Adrenal gland (tissue), 19 donors: ENCODE results near the gene PRKCQ. TPM values are rescaled to one million over a fixed set of nuclear protein-coding genes. Genes with fewer than 3 reads are reported as not detected.

Source experiments
- DNase-seq, 7 donors: peaks; one replicate each; pipeline ENCODE4 v3.0.0-alpha.2; 2019 to 2020
- H3K27ac ChIP-seq, 5 donors: fragments of 200-600 bp; sonication (generic) in 4 of 5; 1 replicate in 3 of 5; 2 replicates in 2 of 5; pipeline versions ENCODE4 v1.5.1 to v1.8.0; 2016 to 2020; ENCODE audit warnings: mild to moderate bottlenecking in 1 of 5
- H3K27me3 ChIP-seq: fragments of 200-600 bp; 2 replicates; pipeline ENCODE4 v1.8.0; 2021
- H3K36me3 ChIP-seq, 2 donors: fragments of 200-600 bp; replicated peaks in 1 of 2; 1 replicate in 1 of 2; 2 replicates in 1 of 2; pipeline versions ENCODE4 v1.5.1 to v1.8.0; 2018 to 2022
- H3K4me1 ChIP-seq, 2 donors: fragments of 200-600 bp; replicated peaks in 1 of 2; 1 replicate in 1 of 2; 2 replicates in 1 of 2; pipeline versions ENCODE4 v1.5.1 to v1.8.0; 2018 to 2021
- H3K4me3 ChIP-seq, 4 donors: fragments of 200-600 bp; sonication (generic) in 3 of 4; one replicate each; pipeline ENCODE4 v1.5.1; 2016 to 2018
- H3K9me3 ChIP-seq, 3 donors: fragments of 200-600 bp; sonication (generic) in 1 of 3; replicated peaks in 1 of 3; 1 replicate in 2 of 3; 2 replicates in 1 of 3; pipeline versions ENCODE4 v1.5.1 to v1.8.0; 2016 to 2021
- POLR2A ChIP-seq, 2 donors: fragments of 450-650 bp; IDR thresholded peaks; one replicate each; pipeline ENCODE4 v1.6.1; 2017; ENCODE audit warnings: antibody characterized with exemption in 2 of 2, mild to moderate bottlenecking in 2 of 2, moderate library complexity in 1 of 2
- WGBS, 4 donors: extraction: QIAGEN DNeasy Blood & Tissue Kit in 2 of 4; methylation state at CpG; one replicate each; pipeline versions ENCODE4 v1.1.5 to v1.1.7; 2013 to 2017; 5-methylcytosine and 5-hydroxymethylcytosine counted together
- intact Hi-C, 2 donors: fragments of 100-400 bp; cut with DNase I; formaldehyde crosslinking; loops; one replicate each; pipeline versions ENCODE4 v1.14.1 to v1.15.0; 2022 to 2023
- long read RNA-seq, 10 donors: library from polyadenylated mRNA in 3 of 10; unstranded in 2 of 10; stranded (forward) in 1 of 10; transcript quantifications; one replicate each; pipeline ENCODE4 v2.0.0 and lab custom pipeline, GENCODE V29; 2021 to 2026
- polyA plus RNA-seq, 3 donors: library from polyadenylated mRNA; stranded (reverse); fragments of 200-250 nt in 2 of 3; fragments of 350-450 nt in 1 of 3; fragmentation: Illumina TruSeq in 1 of 3; extraction: RNeasy Lipid Tissue Mini Kit (QIAGEN cat#74804) in 1 of 3; gene quantifications; one replicate each; pipeline ENCODE4 v1.2.3, GENCODE V29; 2013 to 2014
- total RNA-seq, 9 donors: library from RNA; depleted of rRNA in 4 of 9; stranded (reverse); fragments of >200 nt in 4 of 9; fragments of 120-200 nt in 1 of 9; fragmentation: NEBNext Ultra II Directional in 1 of 9; extraction: Animal tissue kit (Norgen Biotek cat#: 25700) in 1 of 9; gene quantifications; one replicate each; pipeline versions ENCODE4 v1.1.0 to v1.2.4, GENCODE V29; 2013 to 2023
- TF ChIP-seq, protein P1 (sequence below), 6 experiments: fragments of 450-650 bp in 4 of 6; fragments of 200-600 bp in 2 of 6; sonication (generic) in 1 of 6; IDR thresholded peaks; 1 replicate in 5 of 6; 2 replicates in 1 of 6; pipeline versions ENCODE4 v1.5.1 to v1.8.0; 2016 to 2021; ENCODE audit warnings: antibody characterized with exemption in 6 of 6, mild to moderate bottlenecking in 2 of 6, moderate library complexity in 1 of 6
- donor health status: healthy with polysubstance abuse.
- donor health status: Bipolar disorder and iron deficiency.
- donor health status: DM: yes; HTN: yes; CAD: no.
- donor health status: DM: no; HTN: no; CAD: no.
- donor health status: DM: no; HTN: no; CAD: no.
- donor health status: DM: yes; HTN: yes; CAD: no.

The PRKCQ gene
- total RNA-seq (1 to 10 TPM in 2 of 9 donors, under 1 TPM in 7; 0.39 to 1.6 (median 0.69) TPM), polyA plus RNA-seq (under 1 TPM; 0.48 to 0.93 (median 0.57) TPM)
- long read RNA-seq, donor 1, result 0 reads
- long read RNA-seq, donor 2, result 0 reads
- long read RNA-seq, donor 3, result 0 reads
- long read RNA-seq, donor 4, result 0 reads
- long read RNA-seq, donor 5, result 0 reads
- long read RNA-seq, donor 6, result 0 reads
- long read RNA-seq, donor 7, result 0 reads
- long read RNA-seq, donor 8, result 0 reads
- long read RNA-seq, donor 9, result 0 reads
- long read RNA-seq, donor 10, result 0 reads

- peak within 1 kb of the TSS in 3 of 5 donors; percentile 53 to 63 (median 61) for H3K27ac ChIP-seq
- no peak for TF ChIP-seq POLR2A (IDR thresholded peaks at IDR 0.05)
- TF ChIP-seq, protein P1, sequence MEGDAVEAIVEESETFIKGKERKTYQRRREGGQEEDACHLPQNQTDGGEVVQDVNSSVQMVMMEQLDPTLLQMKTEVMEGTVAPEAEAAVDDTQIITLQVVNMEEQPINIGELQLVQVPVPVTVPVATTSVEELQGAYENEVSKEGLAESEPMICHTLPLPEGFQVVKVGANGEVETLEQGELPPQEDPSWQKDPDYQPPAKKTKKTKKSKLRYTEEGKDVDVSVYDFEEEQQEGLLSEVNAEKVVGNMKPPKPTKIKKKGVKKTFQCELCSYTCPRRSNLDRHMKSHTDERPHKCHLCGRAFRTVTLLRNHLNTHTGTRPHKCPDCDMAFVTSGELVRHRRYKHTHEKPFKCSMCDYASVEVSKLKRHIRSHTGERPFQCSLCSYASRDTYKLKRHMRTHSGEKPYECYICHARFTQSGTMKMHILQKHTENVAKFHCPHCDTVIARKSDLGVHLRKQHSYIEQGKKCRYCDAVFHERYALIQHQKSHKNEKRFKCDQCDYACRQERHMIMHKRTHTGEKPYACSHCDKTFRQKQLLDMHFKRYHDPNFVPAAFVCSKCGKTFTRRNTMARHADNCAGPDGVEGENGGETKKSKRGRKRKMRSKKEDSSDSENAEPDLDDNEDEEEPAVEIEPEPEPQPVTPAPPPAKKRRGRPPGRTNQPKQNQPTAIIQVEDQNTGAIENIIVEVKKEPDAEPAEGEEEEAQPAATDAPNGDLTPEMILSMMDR (IDR thresholded peaks at IDR 0.05), result no peak
- 0 to 2% (median 1%) methylated on average over 7 to 41 of the region's 41 CpGs for WGBS, 4 donors
- peak within 1 kb of the TSS in 3 of 4 donors; percentile 22 to 75 (median 69) for H3K4me3 ChIP-seq
- H3K27me3 ChIP-seq, result peaks cover 5% of the 10 kb centered on the region
- H3K4me1 ChIP-seq, result peaks cover 0 to 4% of the 10 kb centered on the region in 2 donors
- intact Hi-C loops, result no loop called here
- H3K9me3 ChIP-seq, result no peaks in the 10 kb centered on the region
- H3K36me3 ChIP-seq, result no peaks in the 10 kb centered on the region
- DNase-seq, result peak in 2 of 7 donors; percentile 16 to 29
These were observed at the start of gene PRKCQ for GRCh38 chr10:6579904-6580278. Gene PRKCQ, minus strand, starts transcription at chr10:6580276. Its CDS starts 65,141 bp downstream, at chr10:6515135.

DNA sequence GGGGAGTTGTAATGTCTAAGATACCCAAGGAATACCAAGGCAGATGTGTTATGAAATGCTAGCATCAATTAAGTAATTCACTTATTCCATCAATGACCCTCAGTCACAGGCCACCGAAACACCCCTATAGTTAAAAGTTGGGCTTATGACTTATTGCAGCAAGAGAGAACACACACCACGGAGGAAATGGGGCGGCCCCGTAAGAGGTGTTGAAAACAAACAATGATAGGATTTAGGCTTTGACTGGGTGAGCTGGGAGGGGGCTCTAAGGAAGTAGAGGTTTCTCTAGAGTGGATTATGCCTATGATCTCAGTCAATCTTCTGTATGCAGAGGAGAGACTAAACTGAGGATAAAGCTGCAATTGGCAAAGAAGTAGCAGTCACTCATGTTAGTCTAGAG lies 45.4 kb upstream of the PRKCQ start:
- 76 to 81% (median 79%) methylated on average over 4 of the region's 4 CpGs for WGBS, 4 donors
- TF ChIP-seq, protein P1 (IDR thresholded peaks at IDR 0.05), result no peak
- no peak for TF ChIP-seq POLR2A (IDR thresholded peaks at IDR 0.05)
- H3K4me3 ChIP-seq, result no peak overlapping the region
- no peaks in the 10 kb centered on the region for H3K27me3 ChIP-seq
- H3K36me3 ChIP-seq, result no peaks in the 10 kb centered on the region
- H3K4me1 ChIP-seq, result no peaks in the 10 kb centered on the region
- no peak overlapping the region for H3K27ac ChIP-seq
- no peak for DNase-seq
- intact Hi-C loops, result no loop called here
- no peaks in the 10 kb centered on the region for H3K9me3 ChIP-seq

DNA sequence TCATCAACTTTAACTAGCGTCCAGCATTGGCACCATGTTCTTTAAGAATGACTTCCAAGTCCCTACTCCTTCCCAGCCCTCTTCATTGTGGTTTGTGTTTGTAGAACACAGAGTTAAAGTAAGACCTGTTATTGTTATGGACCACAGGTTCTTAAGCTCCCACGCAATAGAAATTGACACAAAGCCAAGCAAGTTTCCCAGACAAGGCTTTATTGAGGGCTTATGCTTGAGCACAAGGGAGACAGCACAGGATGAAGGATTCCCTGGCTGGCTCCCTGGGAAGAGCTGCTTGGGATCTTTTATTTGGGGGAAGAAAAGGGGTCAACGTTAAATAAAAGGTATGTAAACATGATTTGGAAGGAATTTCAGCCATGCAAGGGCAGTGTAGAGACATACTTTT lies 44.3 kb upstream of the PRKCQ start:
- 50 to 62% (median 58%) methylated on average over 3 of the region's 3 CpGs for WGBS, 4 donors
- no peak for DNase-seq
- intact Hi-C loops, result no loop called here
- Histone ChIP-seq H3K4me3 (no peak overlapping the region), H3K27ac (no peak overlapping the region), H3K36me3 (no peaks in the 10 kb centered on the region), H3K9me3 (no peaks in the 10 kb centered on the region), H3K4me1 (no peaks in the 10 kb centered on the region), H3K27me3 (no peaks in the 10 kb centered on the region)
- no peak for TF ChIP-seq POLR2A (IDR thresholded peaks at IDR 0.05)
- TF ChIP-seq, protein P1 (IDR thresholded peaks at IDR 0.05), result no peak

DNA sequence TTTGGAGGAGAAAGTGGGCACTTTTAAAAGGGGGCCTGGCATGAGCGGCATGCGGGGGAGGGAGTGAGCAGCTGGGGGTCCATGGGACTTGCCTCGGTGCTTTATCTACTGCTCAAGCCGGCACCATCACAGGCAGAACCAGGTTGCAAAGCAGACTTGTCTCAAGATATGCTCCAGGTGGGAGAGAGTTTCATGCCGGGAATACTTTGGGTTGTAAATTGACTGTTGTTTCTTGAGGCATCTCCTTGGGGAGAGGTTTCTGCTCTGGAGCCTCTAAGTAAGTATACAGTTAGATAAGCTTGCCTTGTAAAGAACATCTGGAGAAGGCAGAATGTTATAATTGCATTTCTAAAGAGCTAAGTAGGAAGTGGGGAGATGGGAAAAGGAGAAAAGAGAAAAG lies 42.8 kb upstream of the PRKCQ start:
- intact Hi-C loops, result no loop called here
- no peak for DNase-seq
- Histone ChIP-seq H3K4me1 (no peaks in the 10 kb centered on the region), H3K9me3 (no peaks in the 10 kb centered on the region), H3K4me3 (no peak overlapping the region), H3K27ac (no peak overlapping the region), H3K27me3 (no peaks in the 10 kb centered on the region), H3K36me3 (no peaks in the 10 kb centered on the region)
- 65 to 82% (median 72%) methylated on average over 5 of the region's 5 CpGs for WGBS, 4 donors
- no peak for TF ChIP-seq POLR2A (IDR thresholded peaks at IDR 0.05)
- TF ChIP-seq, protein P1 (IDR thresholded peaks at IDR 0.05), result no peak
